IMR-90 (cell line): Measurements from ENCODE around the gene C16orf96. TPM values are rescaled to one million over a fixed set of nuclear protein-coding genes. Genes with fewer than 3 reads are reported as not detected.
A peak's percentile ranks its signal among the peaks of the same experiment; 100 is the strongest.

Source experiments
- ATAC-seq: fragments of 200-7000 bp; cut with Tn5 transposase; 2 replicates; pipeline ENCODE4 v1.9.1; 2020; ENCODE audit warnings: low read depth, mild to moderate bottlenecking, moderate library complexity
- BruUV-seq: library from RNA; stranded (reverse); fragments of 400-500 nt; replicated peaks from 2 replicates; lab custom pipeline; 2021; lab: Mats Ljungman, UMichigan
- CTCF ChIA-PET: fragments of 300-600 bp; formaldehyde crosslinking; extraction: SDS; loops from one replicate; lab custom pipeline; 2021; ENCODE audit warnings: antibody characterized with exemption; lab: Yijun Ruan, JAX
- POLR2A ChIA-PET: fragments of 300-600 bp; sonication (Branson Sonifier 250); formaldehyde crosslinking; loops from one replicate; lab custom pipeline; 2022; ENCODE audit warnings: antibody characterized with exemption; ENCODE audit not compliant: unreplicated experiment; lab: Charles Lee
- DNase-seq: peaks from one replicate; pipeline ENCODE4 v3.0.0; 2013
- H2AFZ ChIP-seq: replicated peaks from 2 replicates; pipeline ENCODE3; 2013; ENCODE audit warnings: low read length, mild to moderate bottlenecking; ENCODE audit not compliant: poor library complexity
- H2AK5ac ChIP-seq: 2 replicates; pipeline ENCODE4 v1.6.1; 2013; ENCODE audit warnings: low read depth, low read length, inconsistent platforms
- H2AK9ac ChIP-seq: replicated peaks from 2 replicates; pipeline ENCODE3; 2013; ENCODE audit warnings: mild to moderate bottlenecking, low read depth, low read length, moderate library complexity; ENCODE audit not compliant: poor library complexity
- H2BK120ac ChIP-seq: 2 replicates; pipeline ENCODE4 v1.6.1; 2013; ENCODE audit warnings: low read depth, low read length, inconsistent platforms
- H2BK15ac ChIP-seq: 3 replicates; pipeline ENCODE4 v1.6.1; 2013; ENCODE audit warnings: low read depth, low read length, inconsistent platforms
- H2BK20ac ChIP-seq: 2 replicates; pipeline ENCODE4 v1.6.1; 2013; ENCODE audit warnings: low read depth, mild to moderate bottlenecking, inconsistent platforms, low read length, moderate library complexity
- H2BK5ac ChIP-seq: 2 replicates; pipeline ENCODE4 v1.6.1; 2013; ENCODE audit warnings: mild to moderate bottlenecking, low read depth, low read length, inconsistent platforms; ENCODE audit not compliant: poor library complexity, severe bottlenecking
- H3K14ac ChIP-seq: replicated peaks from 2 replicates; pipeline ENCODE4 v1.6.1; 2013; ENCODE audit warnings: low read depth, low read length, inconsistent platforms
- H3K18ac ChIP-seq: 2 replicates; pipeline ENCODE4 v1.6.1; 2013; ENCODE audit warnings: low read depth, low read length, control low read depth
- H3K23ac ChIP-seq: 2 replicates; pipeline ENCODE4 v1.6.1; 2013; ENCODE audit warnings: low read depth, low read length, inconsistent platforms
- H3K27ac ChIP-seq: 2 replicates; pipeline ENCODE4 v1.5.1; 2013; ENCODE audit warnings: mild to moderate bottlenecking, control low read depth, low read length; ENCODE audit not compliant: insufficient read depth
- H3K27me3 ChIP-seq: 2 replicates; pipeline ENCODE4 v1.6.1; 2013; ENCODE audit warnings: low read length; ENCODE audit not compliant: control insufficient read depth, insufficient read depth
- H3K36me3 ChIP-seq: 2 replicates; pipeline ENCODE4 v1.6.1; 2013; ENCODE audit warnings: low read length, mixed read lengths; ENCODE audit not compliant: control insufficient read depth, insufficient read depth
- H3K4ac ChIP-seq: 2 replicates; pipeline ENCODE4 v1.6.1; 2013; ENCODE audit warnings: low read depth, low read length, inconsistent platforms
- H3K4me1 ChIP-seq: 2 replicates; pipeline ENCODE4 v1.6.1; 2013; ENCODE audit warnings: low read length, mixed read lengths; ENCODE audit not compliant: control insufficient read depth, insufficient read depth
- H3K4me2 ChIP-seq: 2 replicates; pipeline ENCODE4 v1.6.1; 2013; ENCODE audit warnings: low read depth, mild to moderate bottlenecking, control low read depth, low read length, moderate library complexity
- H3K4me3 ChIP-seq: 2 replicates; pipeline ENCODE4 v1.5.1; 2013; ENCODE audit warnings: low read depth, mild to moderate bottlenecking, control low read depth, low read length, moderate library complexity; ENCODE audit not compliant: insufficient read depth
- H3K56ac ChIP-seq: 2 replicates; pipeline ENCODE4 v1.6.1; 2013; ENCODE audit warnings: low read length, inconsistent platforms; ENCODE audit not compliant: insufficient read depth; ENCODE audit errors: extremely low read depth
- H3K79me1 ChIP-seq, 2 experiments: 2 replicates each; pipeline ENCODE4 v1.6.1; 2013; ENCODE audit warnings: low read length in 2 of 2, inconsistent platforms in 1 of 2, low read depth in 1 of 2
- H3K9ac ChIP-seq: 2 replicates; pipeline ENCODE4 v1.6.1; 2013; ENCODE audit warnings: low read depth, low read length, control low read depth
- H3K9me1 ChIP-seq: 2 replicates; pipeline ENCODE4 v1.6.1; 2013; ENCODE audit warnings: low read length, inconsistent platforms; ENCODE audit not compliant: insufficient read depth
- H3K9me3 ChIP-seq: 2 replicates; pipeline ENCODE4 v1.6.1; 2013; ENCODE audit warnings: low read length; ENCODE audit not compliant: control insufficient read depth, insufficient read depth
- H4K20me1 ChIP-seq: 2 replicates; pipeline ENCODE4 v1.6.1; 2013; ENCODE audit warnings: low read length, inconsistent platforms; ENCODE audit not compliant: insufficient read depth
- H4K5ac ChIP-seq: 2 replicates; pipeline ENCODE4 v1.6.1; 2013; ENCODE audit warnings: mild to moderate bottlenecking, low read depth, low read length, control low read depth
- H4K8ac ChIP-seq, 2 experiments: 2 replicates each; pipeline ENCODE4 v1.6.1; 2013; ENCODE audit warnings: low read depth in 2 of 2, low read length in 2 of 2, control low read depth in 1 of 2, inconsistent platforms in 1 of 2
- H4K91ac ChIP-seq: 2 replicates; pipeline ENCODE4 v1.6.1; 2013; ENCODE audit warnings: low read depth, low read length, inconsistent platforms; ENCODE audit not compliant: insufficient read depth
- FOS ChIP-seq: fragments of 150-350 bp; IDR thresholded peaks from 2 replicates; pipeline ENCODE4 v1.6.1; 2016; ENCODE audit warnings: low read depth, low read length
- RCOR1 ChIP-seq: IDR thresholded peaks from 2 replicates; pipeline ENCODE4 v1.6.1; 2012; ENCODE audit warnings: mild to moderate bottlenecking, low read length, improper control_type of control experiment; ENCODE audit not compliant: insufficient replicate concordance
- WGBS, 2 experiments: methylation state at CpG; one replicate each; pipeline versions ENCODE4 v1.1.5 to v1.1.7; 2013; ENCODE audit warnings: missing lambda C conversion rate in 2 of 2; ENCODE audit not compliant: insufficient read length in 1 of 2; ENCODE audit errors: extremely low coverage in 2 of 2; 5-methylcytosine and 5-hydroxymethylcytosine counted together
- dilution Hi-C: fragments of 300-500 bp; cut with HindIII; formaldehyde crosslinking; loops from one replicate; pipeline ENCODE4 v1.14.3; 2018; ENCODE audit warnings: low sequenced_read_pairs; ENCODE audit not compliant: unreplicated experiment
- in situ Hi-C: fragments of 300-500 bp; cut with MboI; formaldehyde crosslinking; loops from 3 replicates; pipeline ENCODE4 v1.14.3; 2019; ENCODE audit warnings: low sequenced_read_pairs, inconsistent platforms, mixed read lengths
- intact Hi-C: fragments of 100-400 bp; cut with micrococcal nuclease; formaldehyde crosslinking; loops from 2 replicates; pipeline ENCODE4 v1.10.0; 2022
- polyA plus RNA-seq, 3 experiments: library from polyadenylated mRNA; depleted of rRNA; stranded (reverse); fragments of >200 nt; gene quantifications; 2 replicates each; pipeline ENCODE4 v1.2.3, GENCODE V29; 2012; ENCODE audit warnings: low replicate concordance in 1 of 3
- total RNA-seq: library from RNA; depleted of rRNA; stranded (reverse); fragments of >200 nt; gene quantifications from 2 replicates; pipeline ENCODE4 v1.2.3, GENCODE V29; 2012
- TF ChIP-seq, protein P1 (sequence below): fragments of 150-350 bp; IDR thresholded peaks from 2 replicates; pipeline ENCODE4 v1.6.1; 2017; ENCODE audit warnings: mild to moderate bottlenecking, antibody characterized with exemption, low read length, low read depth
- TF ChIP-seq, protein P2 (sequence below): fragments of 150-350 bp; IDR thresholded peaks from 2 replicates; pipeline ENCODE4 v1.6.1; 2016; ENCODE audit warnings: low read depth, mild to moderate bottlenecking, low read length, moderate library complexity, borderline replicate concordance

C16orf96 gene
- total and polyA plus RNA-seq, 2 of the 4 experiments (the other 2 are of a cell fraction): not detected

DNA sequence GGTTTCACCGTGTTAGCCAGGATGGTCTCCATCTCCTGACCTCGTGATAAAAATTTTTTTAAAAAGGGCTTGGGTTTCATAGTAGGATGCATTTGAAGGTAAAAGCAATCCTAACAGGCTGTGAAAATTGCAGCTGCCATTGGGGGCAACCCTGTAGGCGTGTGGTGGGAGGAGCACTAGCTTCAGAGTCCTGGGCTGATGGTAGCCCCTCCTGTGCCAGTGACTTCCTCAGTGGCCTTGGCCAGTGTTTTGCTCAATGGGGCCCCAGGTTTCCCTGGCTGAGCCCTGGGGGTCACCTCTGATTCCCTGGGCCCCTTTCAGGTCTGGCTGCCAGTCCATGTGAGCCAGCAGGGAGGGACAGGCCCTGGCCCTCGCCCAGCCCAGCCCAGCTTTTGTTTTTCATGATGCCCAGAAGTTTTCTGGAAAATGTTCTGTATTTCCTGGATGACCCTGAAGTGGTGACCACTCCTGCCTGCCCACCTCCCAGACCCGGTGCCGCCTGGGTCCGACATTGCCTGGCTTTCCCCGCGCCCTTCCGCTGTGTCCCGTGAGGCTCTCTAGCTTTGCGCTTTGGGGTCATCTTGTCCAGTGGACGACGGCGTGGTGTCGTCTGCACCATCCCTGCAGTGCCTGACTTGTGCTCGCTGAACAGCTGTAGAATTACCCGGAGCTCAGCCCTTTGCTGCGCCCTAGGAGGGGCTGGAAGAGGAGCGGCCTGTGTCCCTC lies 77.9 kb downstream of the C16orf96 start:
- CTCF ChIA-PET: no interaction called here
- H3K79me1 ChIP-seq: peaks cover 16 to 72% of the 10 kb centered on the region in 2 experiments
- H4K91ac ChIP-seq: no peak overlapping the region
- H4K8ac ChIP-seq: no peak overlapping the region
- in situ Hi-C loops (no loop called here), dilution Hi-C loops (no loop called here), intact Hi-C loops (no loop called here)
- H2BK120ac ChIP-seq: no peak overlapping the region
- no peak overlapping the region for H3K56ac ChIP-seq
- TF ChIP-seq, protein P1, sequence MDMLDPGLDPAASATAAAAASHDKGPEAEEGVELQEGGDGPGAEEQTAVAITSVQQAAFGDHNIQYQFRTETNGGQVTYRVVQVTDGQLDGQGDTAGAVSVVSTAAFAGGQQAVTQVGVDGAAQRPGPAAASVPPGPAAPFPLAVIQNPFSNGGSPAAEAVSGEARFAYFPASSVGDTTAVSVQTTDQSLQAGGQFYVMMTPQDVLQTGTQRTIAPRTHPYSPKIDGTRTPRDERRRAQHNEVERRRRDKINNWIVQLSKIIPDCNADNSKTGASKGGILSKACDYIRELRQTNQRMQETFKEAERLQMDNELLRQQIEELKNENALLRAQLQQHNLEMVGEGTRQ: no peak
- TF ChIP-seq FOS (no peak), RCOR1 (no peak)
- TF ChIP-seq, protein P2, sequence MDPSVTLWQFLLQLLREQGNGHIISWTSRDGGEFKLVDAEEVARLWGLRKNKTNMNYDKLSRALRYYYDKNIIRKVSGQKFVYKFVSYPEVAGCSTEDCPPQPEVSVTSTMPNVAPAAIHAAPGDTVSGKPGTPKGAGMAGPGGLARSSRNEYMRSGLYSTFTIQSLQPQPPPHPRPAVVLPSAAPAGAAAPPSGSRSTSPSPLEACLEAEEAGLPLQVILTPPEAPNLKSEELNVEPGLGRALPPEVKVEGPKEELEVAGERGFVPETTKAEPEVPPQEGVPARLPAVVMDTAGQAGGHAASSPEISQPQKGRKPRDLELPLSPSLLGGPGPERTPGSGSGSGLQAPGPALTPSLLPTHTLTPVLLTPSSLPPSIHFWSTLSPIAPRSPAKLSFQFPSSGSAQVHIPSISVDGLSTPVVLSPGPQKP: no peak
- no TSS peak for BruUV-seq
- no peak overlapping the region for H4K5ac ChIP-seq
- H3K9ac ChIP-seq: no peak overlapping the region
- H3K18ac ChIP-seq: no peak overlapping the region
- 93% methylated on average over 15 of the region's 20 CpGs; no CpG with 5 or more reads in 1 of the 2 experiments for WGBS, 2 experiments
- no peak overlapping the region for H3K23ac ChIP-seq
- no peak overlapping the region for H3K27ac ChIP-seq
- H3K9me1 ChIP-seq: peaks cover 5% of the 10 kb centered on the region
- peaks cover 79% of the 10 kb centered on the region for H4K20me1 ChIP-seq
- no peak overlapping the region for H3K4me3 ChIP-seq
- no peak overlapping the region for H2BK20ac ChIP-seq
- no peak for DNase-seq
- H2AK9ac ChIP-seq: no peak overlapping the region
- no peak overlapping the region for H3K4me2 ChIP-seq
- POLR2A ChIA-PET: no interaction called here
- no peak overlapping the region for H2BK15ac ChIP-seq
- no peak overlapping the region for H2BK5ac ChIP-seq
- no peak overlapping the region for H2AK5ac ChIP-seq
- H3K36me3 ChIP-seq: peaks cover 13% of the 10 kb centered on the region
- H3K27me3 ChIP-seq: no peaks in the 10 kb centered on the region
- peak overlapping the region; percentile 11 for H2AFZ ChIP-seq
- peaks cover 7% of the 10 kb centered on the region; the same call in 1 of the 2 replicates for H3K9me3 ChIP-seq
- H3K4ac ChIP-seq: no peak overlapping the region
- no peak overlapping the region for H3K14ac ChIP-seq
- no peaks in the 10 kb centered on the region for H3K4me1 ChIP-seq
- no peak for ATAC-seq
